ENCODE measurements around the gene CACUL1. TPM values are rescaled to one million over a fixed set of nuclear protein-coding genes. Genes with fewer than 3 reads are reported as not detected.

Gene CACUL1
- total and polyA plus RNA-seq, 2 of the 13 experiments (the other 11 are each of a cell fraction or from before 2014, with no cell fraction given) = 14.2 to 31.0 TPM

- TF ChIP-seq CSRNP2 (CRISPR knock-in tag; conservative IDR thresholded peaks at IDR 0.05; ENCODE audit: low read depth) (no peak), JDP2 (CRISPR knock-in tag; IDR thresholded peaks at IDR 0.05; ENCODE audit: borderline replicate concordance) (no peak), GATAD2A (CRISPR knock-in tag; IDR thresholded peaks at IDR 0.05) (no peak), ARID5B (CRISPR knock-in tag; IDR thresholded peaks at IDR 0.05) (no peak), ZXDC (CRISPR knock-in tag; IDR thresholded peaks at IDR 0.05) (no peak), SRSF9 (IDR thresholded peaks at IDR 0.05; ENCODE audit: borderline replicate concordance, insufficient read depth, low read depth, low read length, poor library complexity, severe bottlenecking) (no peak), JUN (CRISPR knock-in tag; IDR thresholded peaks at IDR 0.05) (no peak), ZNF510 (CRISPR knock-in tag; IDR thresholded peaks at IDR 0.05; ENCODE audit: low read depth) (no peak), RERE (CRISPR knock-in tag; IDR thresholded peaks at IDR 0.05; ENCODE audit: low read depth) (no peak)
Measured at GRCh38 chr10:118738406-118738805, 16.4 kb downstream of the CACUL1 start (continued).

All from HepG2 (cell line).